Measurements from ENCODE around the gene BASP1.

The BASP1 gene

DNA sequence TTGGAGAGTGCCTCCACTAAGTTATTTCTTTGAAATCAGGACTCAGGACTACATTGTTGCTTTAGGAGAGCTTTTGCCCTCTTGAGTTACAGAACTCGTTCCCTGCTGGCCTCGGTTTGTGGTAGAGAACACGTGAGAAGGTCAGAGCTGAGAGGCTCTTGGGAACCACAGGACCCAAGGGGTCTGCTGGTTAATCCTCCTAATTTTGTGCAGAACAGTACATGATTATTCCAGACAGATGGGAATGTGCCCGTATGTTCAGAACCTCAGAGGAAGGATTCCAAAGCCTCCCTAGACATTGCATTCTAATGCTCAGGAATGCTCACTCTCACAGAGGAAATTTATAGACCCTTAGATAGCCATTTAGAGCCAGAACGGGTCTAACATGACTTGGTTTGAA, 25.2 kb upstream of the BASP1 start:
- TF ChIP-seq, protein P1, sequence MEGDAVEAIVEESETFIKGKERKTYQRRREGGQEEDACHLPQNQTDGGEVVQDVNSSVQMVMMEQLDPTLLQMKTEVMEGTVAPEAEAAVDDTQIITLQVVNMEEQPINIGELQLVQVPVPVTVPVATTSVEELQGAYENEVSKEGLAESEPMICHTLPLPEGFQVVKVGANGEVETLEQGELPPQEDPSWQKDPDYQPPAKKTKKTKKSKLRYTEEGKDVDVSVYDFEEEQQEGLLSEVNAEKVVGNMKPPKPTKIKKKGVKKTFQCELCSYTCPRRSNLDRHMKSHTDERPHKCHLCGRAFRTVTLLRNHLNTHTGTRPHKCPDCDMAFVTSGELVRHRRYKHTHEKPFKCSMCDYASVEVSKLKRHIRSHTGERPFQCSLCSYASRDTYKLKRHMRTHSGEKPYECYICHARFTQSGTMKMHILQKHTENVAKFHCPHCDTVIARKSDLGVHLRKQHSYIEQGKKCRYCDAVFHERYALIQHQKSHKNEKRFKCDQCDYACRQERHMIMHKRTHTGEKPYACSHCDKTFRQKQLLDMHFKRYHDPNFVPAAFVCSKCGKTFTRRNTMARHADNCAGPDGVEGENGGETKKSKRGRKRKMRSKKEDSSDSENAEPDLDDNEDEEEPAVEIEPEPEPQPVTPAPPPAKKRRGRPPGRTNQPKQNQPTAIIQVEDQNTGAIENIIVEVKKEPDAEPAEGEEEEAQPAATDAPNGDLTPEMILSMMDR (conservative IDR thresholded peaks at IDR 0.05) = no peak
- TF ChIP-seq ZFX (IDR thresholded peaks at IDR 0.05) = no peak
- H3K27ac ChIP-seq = no peak overlapping the region

DNA sequence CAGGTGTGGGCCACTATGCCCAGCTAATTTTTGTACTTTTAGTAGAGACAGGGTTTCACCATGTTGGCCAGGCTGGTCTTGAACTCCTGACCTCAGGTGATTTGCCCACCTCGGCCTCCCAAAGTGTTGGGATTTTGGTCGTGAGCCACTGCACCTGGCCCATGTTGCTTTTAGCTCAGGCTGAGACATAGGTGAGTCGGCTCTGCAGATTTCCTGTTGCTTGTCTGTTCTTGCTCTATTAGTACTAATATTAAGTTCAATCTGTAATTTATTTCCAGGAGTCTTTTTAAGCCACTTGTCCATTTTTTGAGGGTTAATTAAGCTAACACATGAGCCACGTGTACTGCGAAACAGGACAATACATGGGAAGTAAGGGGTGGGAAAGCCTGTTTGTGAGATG, 21.4 kb upstream of the BASP1 start:
- no peak for TF ChIP-seq ZFX (IDR thresholded peaks at IDR 0.05)
- TF ChIP-seq, protein P1 (conservative IDR thresholded peaks at IDR 0.05) = no peak

DNA sequence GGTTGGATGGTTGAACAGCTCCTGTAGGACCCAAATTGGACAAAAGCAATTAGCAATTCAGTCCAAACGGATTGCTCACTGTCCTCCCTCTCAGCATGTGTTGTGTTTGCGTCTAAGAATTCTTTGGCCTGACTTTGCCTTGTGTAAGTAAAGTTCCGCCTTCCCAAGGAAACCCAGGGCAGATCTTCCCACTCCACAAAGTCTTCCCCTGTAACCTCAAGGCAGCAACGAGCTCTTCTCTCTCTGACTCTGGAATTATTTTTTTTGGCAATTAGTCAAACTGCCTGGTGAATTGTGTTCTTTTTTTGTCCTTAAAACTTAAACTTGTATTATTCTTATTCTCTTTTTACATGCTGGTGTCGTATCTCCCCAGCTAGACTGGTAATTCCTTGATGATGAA, 20.7 kb upstream of the BASP1 start:
- no peak overlapping the region for H3K27ac ChIP-seq
- no peak for TF ChIP-seq ZFX (IDR thresholded peaks at IDR 0.05)
- TF ChIP-seq, protein P1 (conservative IDR thresholded peaks at IDR 0.05) = no peak

More for the DNA sequence above, 21.4 kb upstream of the BASP1 start:
- H3K27ac ChIP-seq = no peak overlapping the region

DNA sequence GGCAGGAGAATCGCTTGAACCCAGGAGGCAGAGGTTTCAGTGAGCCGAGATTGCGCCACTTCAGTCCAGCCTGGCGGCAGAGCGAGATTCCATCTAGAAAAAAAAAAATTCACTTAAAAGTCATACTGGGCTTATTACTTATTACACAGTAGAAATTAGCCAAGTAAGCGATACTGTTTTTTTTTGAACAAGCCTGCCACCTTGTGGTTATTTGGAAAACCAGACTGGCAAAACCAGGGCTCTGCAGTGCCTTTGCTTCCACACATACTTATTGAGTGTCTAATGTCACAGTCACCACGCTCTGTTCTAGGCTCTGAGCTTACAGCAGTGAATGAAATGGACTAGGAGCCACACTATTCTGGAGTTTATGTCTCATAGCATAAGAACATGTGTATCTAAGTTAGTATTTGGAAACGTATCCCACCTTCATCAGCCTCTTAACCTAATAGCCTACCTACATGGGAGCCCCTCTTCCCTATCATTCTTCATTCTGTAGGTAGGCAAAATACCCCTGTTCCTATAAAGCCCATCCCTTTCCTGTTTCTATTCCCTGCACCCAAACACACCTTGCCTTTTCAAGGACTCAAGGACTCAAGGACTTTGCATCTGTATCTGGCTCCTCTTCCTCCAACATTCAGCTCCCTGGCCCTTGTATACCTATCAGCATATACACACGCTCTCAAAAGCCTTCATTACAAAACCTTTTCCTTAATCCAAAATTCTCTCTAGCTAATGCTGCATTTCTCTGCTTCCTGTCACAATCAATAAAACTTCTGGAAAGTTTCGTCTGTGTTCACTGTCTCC, 13.9 kb upstream of the BASP1 start:
- H3K27ac ChIP-seq = no peak overlapping the region
- TF ChIP-seq ZFX (IDR thresholded peaks at IDR 0.05) = no peak
- TF ChIP-seq, protein P1 (conservative IDR thresholded peaks at IDR 0.05) = peak; percentile 83

DNA sequence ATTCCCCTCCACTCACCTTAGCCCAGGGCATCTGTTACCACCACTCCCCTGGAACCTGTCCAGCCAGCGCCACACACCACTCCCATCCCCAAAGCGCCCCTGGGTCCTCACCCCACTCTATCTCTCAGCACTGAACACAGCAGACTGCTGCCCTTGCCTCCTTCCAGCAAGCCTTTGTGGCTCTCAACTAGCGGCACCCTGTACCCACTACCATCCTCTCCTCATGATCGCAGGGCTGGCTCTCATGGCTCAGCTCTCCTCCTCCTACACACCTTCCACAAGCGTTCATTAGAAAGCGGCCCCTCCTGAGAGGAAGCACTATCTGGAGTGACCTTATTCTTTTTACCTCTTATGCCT, 13.3 kb upstream of the BASP1 start:
- H3K27ac ChIP-seq = no peak overlapping the region
- no peak for TF ChIP-seq ZFX (IDR thresholded peaks at IDR 0.05)
- TF ChIP-seq, protein P1 (conservative IDR thresholded peaks at IDR 0.05) = no peak

DNA sequence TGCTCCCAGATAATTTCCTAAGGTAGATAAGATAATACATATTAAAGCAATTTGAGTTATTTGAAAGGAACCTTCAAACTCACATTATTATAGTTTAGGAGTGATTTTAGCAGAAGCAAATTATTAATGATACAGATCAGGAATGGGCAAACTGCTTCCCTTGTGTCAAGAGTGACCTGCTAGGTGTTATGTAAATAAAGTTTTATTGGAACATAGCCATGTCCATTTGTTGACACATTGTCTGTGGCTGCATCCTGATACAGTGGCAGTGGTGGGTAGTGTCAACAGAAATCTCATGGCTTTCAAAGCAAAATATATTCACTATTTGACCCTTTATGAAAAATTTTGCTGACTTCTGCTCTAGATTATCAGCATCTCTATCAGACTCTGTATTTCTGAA, 11.4 kb upstream of the BASP1 start:
- no peak overlapping the region for H3K27ac ChIP-seq
- TF ChIP-seq, protein P1 (conservative IDR thresholded peaks at IDR 0.05) = no peak
- no peak for TF ChIP-seq ZFX (IDR thresholded peaks at IDR 0.05)

DNA sequence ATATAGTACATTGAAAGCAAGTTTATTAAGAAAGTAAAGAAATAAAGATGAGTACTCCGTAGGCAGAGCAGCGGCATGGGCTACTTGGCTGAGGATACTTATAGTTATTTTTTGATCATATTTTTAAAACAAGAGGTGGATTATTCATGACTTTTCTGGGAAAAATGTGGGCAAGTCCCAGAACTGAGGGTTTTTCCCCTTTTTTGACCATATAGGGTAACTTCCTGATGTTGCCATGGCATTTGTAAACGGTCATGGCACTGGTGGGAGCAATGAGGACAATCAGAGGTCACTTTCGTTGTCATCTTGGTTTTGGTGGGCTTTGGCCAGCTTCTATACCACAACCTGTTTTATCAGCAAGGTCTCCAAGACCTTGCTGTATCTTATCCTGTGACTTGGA, 5.2 kb upstream of the BASP1 start:
- H3K27ac ChIP-seq = peak overlapping the region; percentile 10; the same call in 1 of the 2 replicates
- TF ChIP-seq, protein P1 (conservative IDR thresholded peaks at IDR 0.05) = no peak
- TF ChIP-seq ZFX (IDR thresholded peaks at IDR 0.05) = no peak

Data from C4-2B (cell line).